ENCODE measurements around the gene TRA2A. TPM values are rescaled to one million over a fixed set of nuclear protein-coding genes. Genes with fewer than 3 reads are reported as not detected.
"Not testable (repeated sequence)": the region's sequence is repeated elsewhere in the genome, so short reads cannot be mapped to it uniquely, and the experiment has no call there.

Gene TRA2A
- total RNA-seq (2014; rRNA removed; shearing (Covaris generic)), result 21.2 and 27.7 TPM in 2 replicates

DNA sequence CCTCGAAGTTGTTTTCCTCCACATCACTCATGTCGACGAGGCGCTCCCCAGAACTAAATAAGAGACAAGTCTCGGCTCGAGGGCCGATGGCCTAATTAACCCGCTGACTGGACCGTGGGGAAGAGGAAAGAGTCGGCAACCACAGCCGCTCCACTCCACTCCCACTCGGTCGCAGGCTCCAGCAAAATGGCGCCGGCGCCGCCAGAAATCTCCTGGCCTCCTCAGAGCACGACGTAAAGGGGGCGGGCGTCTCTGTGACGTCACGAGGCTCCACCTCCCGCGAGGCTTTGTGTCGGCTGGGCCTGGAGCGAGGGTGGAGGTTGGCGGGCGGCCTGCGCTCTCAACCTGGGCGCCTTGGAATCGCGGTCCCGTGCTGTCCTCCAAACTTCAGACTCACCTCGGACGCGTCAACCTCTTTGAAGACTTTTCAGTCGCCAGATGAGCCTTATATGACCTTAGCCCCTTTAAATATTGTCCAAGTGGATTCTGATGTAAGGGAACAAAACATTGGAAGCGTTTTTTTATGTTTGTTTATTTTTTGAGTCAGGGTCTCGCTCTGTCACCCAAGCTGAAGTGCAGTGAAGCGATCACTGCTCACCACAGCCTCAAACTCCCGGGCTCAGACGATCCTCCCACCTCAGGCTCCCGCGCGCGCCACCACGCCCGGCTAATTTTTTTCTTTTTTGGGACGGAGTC, at the start of gene TRA2A:
TSS of gene TRA2A (minus strand) at position 188 of the 696 bp plus-strand sequence. CDS start at position 31, 157 bp downstream.
- DNase-seq (ENCODE audit: low spot score), result peak; percentile 98

DNA sequence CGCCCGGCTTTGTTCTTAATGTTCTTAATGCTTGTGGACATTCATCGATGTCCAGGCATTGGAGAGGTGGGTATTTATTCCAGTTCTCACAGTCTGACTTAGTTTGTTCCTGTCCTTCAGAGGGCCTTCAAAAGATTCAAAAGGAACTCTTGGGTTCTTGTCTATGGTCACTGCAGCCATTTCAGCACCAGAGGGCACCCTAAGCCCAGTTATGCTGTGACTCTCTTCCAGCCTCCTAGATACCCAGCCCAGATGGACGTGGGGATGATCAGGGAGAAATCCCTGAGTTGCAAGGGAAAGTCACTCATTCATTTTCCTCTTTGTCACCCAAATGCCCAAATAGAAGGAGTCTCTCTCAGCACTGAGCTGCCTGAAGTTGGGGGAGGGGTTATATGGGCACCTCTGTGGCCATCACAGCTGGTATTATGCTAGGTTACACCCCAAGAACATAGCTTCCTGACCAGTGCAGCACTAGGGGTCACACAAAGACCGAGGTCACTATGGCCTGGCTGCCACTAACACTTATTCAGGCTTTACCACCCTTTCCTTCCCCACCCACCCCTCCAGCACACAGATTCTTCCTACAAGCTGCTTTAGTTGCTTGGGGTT, 38.9 kb upstream of the TRA2A start:
- DNase-seq (ENCODE audit: low spot score), result peak; percentile 89

DNA sequence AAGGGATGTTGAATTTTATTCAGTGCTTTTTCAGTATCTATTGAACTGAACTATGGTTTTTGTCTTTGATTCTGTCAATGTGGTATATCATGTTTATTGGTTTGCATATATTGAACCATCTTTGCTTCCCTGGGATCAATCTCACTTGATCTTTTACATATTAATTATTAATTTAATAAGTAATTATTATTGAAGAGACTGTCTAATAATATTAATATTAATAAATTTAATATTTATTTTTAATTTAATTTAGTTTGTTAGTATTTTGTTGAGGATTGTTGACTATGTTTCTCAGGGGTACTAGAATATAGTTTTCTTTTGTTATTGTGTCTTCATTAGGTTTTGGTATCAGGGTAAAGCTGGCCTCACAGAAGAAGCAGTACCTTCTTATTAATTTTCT, 26.5 kb upstream of the TRA2A start:
- no peak for DNase-seq (ENCODE audit: low spot score)

DNA sequence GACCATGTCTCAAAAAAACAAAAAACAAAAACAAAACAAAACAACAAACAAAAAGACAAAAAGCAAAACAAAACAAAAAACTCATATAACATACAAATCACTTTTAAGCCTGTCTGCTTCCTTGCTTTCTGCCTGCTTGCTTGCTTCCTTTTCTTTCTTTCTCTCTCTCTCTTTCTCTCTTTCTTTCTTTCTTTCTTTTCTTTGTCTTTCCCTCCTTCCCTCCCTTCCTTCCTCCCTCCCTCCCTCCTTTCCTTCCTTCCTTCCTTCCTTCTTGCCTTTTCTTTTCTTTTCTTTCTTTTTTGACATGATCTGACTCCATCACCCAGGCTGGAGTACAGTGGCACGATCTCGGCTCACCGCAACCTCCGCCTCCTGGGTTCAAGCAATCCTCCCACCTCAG, 15.9 kb upstream of the TRA2A start:
- no peak for DNase-seq (ENCODE audit: low spot score)

DNA sequence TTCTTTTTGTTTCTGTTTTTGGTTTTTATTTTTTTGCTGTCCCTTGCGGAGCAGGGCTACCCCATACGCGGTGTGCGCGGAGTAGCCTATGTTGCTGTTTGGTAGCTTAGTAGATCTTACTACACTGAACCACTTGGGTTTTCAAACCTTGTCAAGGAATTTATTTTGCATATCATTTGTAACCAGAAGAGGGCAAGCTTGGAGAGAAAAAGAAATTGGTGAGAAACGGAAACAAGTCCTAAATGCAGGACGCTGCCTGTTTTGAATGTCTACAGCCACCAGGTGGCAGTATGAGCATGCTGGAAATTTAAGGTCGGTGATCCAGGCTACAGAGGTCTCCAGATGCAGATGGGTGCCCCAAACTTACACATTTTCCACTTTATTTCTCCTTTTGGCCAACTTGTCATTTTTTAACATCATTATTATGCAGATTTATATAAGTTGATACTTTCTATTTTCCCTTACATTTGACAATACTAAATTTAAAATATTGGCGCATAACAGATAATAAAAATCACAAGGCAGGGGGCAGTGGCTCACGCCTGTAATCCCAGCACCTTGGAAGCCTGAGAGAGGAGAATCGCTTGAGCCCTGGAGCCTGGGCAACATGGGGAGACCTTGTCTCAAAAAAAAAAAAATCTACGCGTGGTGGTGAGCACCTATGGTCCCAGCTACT, 15.3 kb upstream of the TRA2A start:
- peak; percentile 97 for DNase-seq (ENCODE audit: low spot score)

DNA sequence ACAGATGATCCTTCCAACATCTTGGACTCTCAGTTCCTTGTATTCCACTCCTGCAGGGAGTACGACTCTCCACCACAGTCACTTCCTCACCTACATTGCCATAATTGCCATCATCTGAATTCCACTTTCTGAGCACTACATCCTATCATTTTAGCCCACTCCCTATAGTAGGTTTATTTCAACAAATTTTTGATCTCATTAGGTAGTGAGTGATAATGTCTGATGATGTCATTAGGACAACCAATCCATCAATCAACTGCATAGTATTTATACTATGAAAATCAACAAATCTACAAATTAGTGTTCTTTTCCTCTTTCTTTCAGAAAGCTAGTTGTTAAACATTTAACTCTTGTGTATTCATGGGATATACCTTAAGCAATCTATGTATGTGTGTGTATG, 13.7 kb upstream of the TRA2A start:
- DNase-seq (ENCODE audit: low spot score), result no peak

DNA sequence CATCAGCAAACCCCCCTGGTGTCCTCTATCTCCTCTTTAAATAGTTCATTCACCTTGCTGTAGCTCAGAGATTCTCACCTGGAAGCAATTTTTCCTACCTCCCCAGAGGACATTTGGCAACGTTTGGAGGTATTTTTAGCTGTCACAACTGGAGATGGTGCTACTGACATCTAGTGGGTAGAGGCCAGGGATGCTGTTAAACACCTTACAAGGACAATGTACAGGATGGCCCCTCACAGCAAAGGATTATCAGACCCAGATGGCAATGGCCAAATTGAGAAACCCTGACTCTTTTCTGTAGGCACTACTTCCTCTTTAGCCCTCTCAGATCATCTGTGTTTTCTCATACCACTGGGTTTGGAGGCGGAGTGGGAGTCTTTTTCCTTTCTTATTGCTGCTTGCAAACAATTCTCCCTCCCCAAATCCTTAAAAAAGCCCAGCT, 13.2 kb upstream of the TRA2A start:
- peak; percentile 86 for DNase-seq (ENCODE audit: low spot score)

DNA sequence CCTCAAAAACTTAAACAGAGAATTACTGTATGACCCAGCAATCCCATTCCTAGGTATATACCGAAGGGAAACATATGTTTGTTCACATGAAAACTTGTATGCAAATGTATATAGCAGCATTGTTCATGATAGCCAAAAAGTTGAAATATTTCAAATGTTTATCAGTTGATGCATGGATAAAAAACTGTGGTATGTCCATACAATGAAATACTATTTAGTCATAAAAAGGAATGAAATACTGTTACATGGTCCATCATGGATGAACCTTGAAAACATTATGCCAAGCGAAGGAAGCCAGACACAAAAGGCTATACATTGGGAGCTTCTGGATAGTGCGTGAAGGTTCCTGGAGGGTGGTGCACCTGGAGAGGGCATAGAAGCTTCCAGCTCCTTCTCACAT, 11.0 kb upstream of the TRA2A start:
- DNase-seq (ENCODE audit: low spot score), result no peak

DNA sequence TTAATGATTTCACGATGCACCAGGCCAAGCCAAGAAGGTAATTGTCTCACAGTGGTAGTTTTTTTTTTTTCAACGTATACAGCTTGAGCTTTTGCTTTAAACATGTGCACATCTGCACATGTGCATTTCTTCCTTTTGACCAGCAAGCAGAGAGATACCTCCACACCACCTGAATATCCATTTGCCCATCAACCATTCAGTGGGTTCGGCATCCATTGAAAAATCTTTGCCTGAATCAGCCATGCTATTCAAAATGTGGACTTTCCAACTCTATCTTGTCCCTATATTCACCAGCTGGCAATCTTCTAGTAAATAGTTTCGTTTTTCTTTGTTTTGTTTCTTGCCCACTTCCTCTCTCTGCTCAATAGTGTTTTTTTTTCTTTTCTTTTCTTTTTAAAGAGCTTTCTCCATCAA, 7.7 kb upstream of the TRA2A start:
- DNase-seq (ENCODE audit: low spot score), result no peak

DNA sequence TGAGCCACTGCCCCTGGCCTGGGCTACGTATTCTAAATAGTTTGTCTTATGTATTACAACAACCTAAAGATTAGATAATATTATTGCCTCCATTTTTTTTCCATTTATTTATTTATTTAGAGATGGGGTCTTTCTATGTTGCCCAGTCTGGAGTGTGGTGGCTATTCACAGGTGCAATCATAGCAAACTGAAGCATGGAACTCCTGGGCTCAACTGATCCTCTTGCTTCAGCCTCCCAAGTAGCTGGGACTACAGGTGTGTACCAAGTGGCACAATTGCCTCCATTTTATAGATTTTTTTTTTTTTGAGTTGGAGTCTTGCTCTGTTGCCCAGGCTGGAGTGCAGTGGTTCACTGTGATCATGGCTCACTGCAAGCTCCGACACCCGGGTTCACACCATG, 6.5 kb upstream of the TRA2A start:
- DNase-seq (ENCODE audit: low spot score), result no peak

DNA sequence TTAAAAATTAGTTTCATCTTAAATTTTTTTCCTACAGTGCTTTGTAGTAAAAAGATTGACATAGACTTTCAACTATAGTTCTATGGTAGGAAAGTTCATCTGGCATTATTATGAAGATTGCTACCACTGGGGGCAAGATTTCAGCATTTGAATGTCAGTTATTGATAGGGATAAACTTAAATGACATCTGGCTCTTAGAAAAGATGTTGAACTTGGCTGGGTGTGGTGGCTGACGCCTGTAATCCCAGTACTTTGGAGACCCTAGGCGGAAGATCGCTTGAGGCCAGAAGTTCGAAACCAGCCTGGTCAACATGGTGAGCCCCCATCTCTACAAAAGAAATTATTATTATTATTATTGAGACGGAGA, 1.4 kb upstream of the TRA2A start:
- DNase-seq (ENCODE audit: low spot score), result no peak

DNA sequence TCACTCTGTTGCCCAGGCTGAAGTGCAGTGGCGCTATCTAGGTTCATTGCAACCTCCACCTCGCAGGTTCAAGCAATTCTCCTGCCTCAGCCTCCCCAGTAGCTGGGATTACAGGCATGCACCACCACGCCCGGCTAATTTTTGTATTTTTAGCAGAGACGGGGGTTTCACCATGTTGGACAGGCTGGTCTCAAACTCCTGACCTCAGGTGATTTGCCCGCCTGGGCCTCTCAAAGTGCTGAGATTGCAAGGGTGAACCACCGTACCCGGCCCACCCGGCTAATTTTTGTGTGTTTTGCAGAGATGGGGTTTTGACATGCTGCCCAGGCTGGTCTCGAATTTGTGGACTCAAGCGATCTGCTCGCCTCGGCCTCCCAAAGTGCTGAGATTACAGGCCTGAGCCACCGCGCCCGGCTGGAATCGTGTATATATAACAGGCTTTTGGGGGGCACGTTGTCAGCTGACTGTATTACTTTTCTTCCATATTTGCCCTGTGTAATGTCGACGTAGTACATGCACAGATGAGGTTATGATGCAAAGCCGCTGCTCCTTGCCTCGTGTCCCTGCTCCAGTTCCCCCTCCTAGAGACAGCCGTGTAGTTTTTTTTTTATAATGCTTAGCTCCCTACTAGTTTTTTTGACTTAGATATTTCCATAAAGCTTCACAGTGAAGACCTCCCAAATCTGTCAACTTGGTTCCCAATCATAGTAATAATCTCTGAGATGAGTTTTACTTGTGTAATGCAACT, 883 bp upstream of the TRA2A start:
- DNase-seq (ENCODE audit: low spot score), result no peak

DNA sequence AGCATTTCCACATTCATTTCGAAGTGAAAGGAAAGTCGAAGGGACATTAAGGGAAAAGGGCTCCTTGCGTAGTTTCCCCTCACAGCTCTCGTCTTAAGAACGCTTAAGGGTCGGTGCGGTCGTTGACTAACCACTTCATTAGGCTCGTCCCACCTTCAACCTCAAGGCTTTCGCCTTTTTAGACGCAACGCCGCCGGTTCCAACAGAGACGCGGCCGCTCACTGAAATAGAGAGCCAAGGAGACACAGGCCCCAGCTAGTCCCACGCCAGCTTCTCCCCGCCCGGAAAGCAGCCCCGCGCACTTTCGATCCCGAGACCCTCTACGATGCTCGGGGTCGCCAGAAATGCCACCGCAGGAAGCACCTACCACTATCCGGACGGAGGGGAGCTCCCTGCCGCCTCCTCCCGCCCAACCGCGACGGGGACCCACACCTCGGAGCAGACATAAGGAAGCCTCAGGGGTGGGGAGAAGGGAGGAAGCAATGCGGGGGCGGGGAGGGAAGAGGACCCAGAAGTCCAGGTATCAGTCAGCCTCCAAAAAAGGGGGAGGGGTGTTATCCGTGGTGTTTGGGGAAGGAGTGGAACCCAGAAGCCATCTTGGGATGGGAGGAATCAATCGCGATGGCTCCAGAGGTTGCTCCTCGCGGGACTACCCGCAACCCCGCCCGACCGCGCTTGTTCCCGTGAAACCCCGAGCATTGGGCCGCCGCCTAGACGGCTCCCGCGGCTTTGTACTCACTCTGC, 559 bp downstream of the TRA2A start:
- DNase-seq (ENCODE audit: low spot score), result peak; percentile 71

DNA sequence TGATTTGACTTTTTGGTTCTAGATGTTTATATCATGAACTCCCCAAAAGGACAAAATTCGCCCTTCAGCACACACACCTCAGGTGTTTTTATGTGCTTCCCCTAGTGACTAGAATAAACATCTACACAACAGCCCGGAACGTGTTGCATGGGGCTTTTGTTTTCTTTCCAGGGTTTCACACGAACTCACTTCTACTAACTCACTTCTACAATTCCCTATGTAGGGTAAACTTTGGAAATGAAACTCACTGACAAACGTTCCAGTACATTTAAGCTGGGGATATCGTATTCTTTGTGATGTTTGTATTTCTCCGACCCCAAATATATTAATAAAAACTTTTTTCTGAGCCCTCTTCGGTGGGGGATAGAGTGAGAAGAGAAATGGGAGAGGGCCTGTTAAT, 1.4 kb downstream of the TRA2A start:
- peak; percentile 59 for DNase-seq (ENCODE audit: low spot score)

DNA sequence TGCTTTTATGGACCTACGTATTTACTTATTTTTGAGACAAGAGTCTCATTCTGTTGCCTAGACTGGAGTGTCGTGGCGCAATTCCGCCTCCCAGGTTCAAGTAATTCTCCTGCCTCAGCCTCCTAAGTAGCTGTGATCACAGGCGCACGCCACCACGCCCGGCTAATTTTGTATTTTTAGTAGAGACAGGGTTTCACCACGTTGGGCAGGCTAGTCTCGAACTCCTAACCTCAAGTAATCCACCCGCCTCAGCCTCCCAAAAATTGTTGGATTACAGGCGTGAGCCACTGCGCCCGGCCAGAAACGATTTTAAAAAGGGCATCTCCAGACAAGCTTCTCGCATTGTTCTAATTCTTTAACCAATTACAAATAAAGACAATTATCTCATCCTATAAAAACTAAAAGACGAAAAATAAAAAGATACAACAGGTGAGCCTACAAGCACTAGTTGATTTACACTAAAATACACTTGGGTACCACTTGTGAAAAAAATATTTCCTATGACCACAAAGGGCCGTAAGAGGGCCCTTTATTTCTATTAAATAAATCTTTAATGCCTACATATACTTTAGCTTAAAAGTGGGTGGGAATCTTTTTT, 2.4 kb downstream of the TRA2A start:
- DNase-seq (ENCODE audit: low spot score), result no peak

DNA sequence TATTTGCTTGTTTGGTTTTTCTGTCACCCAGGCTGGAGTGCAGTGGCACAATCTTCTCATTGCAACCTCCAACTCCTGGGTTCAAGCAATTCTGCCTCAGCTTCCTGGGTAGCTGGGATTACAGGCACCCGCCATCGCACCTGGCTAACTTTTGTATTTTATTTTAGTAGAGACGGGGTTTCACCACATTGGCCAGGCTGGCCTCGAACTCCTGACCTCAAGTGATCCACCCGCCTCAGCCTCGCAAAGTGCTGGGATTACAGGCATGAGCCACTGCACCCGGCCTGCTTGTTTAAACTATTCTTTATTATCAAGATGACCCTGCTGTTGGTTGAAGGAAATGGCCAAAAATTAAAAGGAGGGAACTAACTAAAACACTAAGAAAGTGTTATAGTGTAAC, 6.2 kb downstream of the TRA2A start:
- DNase-seq (ENCODE audit: low spot score), result not testable (repeated sequence)

DNA sequence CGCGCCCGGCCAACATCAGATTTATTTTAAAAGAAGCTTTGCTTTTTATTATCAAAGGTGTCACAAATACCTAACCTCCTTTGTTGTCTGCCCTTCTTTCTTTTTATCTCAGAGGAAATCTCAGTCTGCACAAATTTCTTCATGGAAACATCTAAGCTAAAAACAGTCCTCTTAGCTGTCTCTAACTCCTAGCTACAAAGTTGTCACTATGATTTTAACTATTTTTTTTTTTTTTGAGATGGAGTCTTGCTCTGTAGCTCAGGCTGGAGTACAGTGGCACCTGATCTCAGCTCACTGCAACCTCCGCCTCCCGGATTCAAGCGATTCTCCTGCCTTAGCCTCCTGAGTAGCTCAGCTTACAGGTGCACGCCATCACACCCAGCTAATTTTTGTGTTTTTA, 7.3 kb downstream of the TRA2A start:
- no peak for DNase-seq (ENCODE audit: low spot score)

DNA sequence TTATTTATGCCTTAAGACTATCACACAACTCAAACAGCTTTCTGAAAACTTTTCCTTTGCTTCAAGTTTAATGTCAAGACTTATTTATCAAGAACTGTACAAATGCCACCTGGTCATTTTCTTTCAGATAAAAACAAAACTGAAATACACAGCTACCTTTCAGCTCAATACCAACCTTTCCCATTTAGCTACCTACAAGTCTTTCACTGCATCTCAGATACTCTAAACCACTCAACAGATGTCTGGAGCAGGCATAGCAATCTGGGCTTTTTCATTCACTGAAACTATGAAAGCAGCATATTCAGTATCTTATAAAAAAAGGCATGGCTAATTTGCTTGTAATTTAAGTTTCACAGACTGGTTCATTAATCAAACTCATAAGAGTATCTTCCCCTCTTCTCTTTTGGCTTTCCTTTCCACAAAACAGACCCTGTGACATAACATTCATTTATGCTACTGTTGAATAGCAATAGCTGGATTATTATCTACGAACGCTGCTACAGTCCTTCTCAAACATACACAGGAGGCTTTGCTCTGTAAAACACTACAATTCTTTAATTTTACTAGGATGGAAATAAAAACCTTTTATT, 8.2 kb downstream of the TRA2A start:
- no peak for DNase-seq (ENCODE audit: low spot score)

DNA sequence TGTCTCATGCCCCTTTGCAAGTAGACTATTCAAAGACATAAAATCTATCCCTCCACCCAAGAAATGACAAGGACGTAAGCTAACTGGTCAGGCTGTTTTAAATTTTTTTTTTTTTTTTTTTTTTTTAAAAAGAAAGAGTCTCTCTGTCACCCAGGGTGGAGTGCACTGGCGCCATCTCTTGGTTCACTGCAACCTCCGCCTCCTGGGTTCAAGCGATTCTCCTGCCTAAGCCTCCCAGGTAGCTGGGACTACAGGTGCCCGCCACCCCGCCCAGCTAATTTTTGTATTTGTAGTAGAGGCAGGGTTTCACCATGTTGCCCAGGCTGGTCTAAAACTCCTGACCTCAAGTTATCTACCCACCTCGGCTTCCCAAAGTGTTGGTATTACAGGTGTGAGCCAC, 11.2 kb downstream of the TRA2A start:
- DNase-seq (ENCODE audit: low spot score), result no peak

DNA sequence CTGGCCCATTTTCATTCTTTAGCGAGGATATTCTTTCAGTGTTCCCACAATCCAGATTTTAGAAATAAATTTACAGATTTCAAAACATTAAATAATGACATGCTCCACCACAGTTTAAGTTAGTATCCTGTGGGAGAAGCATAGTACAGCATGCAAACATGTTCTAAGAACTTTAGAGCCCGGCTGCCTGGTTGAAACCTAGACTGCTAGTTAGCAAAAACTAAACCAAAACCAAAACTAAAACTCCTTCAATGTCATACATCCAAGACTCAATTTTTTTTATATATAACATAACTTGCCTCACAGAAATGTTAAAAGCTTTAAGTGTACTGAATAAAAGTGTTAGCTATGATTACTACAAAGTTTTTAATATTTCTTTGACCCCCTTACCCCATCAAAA, 17.0 kb downstream of the TRA2A start:
- no peak for DNase-seq (ENCODE audit: low spot score)

DNA sequence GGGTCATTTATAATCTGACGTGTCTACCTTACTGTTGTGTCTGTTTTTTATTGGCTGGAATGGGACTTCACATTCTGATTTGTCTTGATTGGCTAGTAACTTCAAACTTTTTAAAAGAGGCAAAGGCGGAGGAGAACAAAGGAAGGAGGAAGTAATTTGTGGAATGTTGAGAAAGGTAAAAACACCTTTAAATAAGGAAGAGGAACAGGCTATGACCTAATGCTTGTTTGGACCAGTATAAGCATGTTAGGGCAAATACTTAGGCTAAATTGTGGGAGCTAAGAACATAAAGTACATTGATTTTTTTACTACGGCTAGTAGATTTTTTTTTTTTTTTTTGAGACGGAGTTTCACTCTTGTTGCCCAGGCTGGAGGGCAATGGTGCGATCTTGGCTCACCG, 18.0 kb downstream of the TRA2A start:
- not testable (repeated sequence) for DNase-seq (ENCODE audit: low spot score)

All from H4 (cell line).